Dermis blood vessel endothelial cell (primary cell): ENCODE data around the gene AFAP1L1. TPM values are rescaled to one million over a fixed set of nuclear protein-coding genes. Genes with fewer than 3 reads are reported as not detected.

Experiments used
- DNase-seq: peaks from one replicate; pipeline ENCODE4 v3.0.0; 2010
- total RNA-seq: library from RNA; depleted of rRNA; stranded (reverse); fragments of >200 nt; gene quantifications from 2 replicates; pipeline ENCODE4 v1.2.3, GENCODE V29; 2014

Gene AFAP1L1
- total RNA-seq, 1 donor from 2014 or later: 234 TPM

DNA sequence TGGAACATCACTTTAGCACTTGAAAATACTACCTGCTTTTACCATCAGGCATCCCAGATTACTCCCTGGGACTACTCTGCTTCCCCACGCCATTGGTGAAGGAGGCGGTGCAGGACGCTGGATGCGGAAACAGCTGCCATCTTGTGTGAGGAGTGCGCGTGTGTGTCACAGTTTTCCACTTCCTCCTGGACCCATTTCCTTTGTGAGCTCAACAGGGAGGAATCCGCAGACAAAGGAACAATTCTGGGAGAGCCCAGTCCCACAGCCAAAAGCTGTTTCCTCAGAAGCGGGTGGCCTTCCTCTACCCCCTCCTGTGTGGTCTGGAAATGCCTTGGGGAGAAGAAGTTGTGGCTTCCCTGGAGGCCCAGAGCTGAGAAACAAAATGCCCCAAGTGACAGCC is 16.8 kb downstream of the AFAP1L1 start:
- peak; percentile 98 for DNase-seq

DNA sequence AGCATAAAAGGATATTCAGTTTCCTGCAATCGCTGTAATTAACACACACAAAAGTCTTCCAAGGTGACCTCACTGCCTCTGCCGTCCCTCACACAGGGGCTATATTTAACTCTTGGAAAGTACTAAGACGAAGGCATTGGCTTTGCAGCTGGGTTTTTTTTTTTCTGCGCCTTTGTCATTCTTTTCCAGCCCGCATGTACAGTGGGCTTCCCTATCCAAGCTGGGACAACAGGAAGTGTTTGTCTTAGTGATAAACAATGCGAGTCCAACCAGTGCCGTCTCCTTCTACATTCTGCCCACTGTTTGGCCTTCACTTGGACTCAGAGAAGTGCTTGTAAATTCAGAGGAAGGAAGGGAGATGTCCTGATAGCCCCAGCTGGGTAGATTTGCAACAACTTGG is 17.6 kb downstream of the AFAP1L1 start:
- DNase-seq: peak; percentile 95

DNA sequence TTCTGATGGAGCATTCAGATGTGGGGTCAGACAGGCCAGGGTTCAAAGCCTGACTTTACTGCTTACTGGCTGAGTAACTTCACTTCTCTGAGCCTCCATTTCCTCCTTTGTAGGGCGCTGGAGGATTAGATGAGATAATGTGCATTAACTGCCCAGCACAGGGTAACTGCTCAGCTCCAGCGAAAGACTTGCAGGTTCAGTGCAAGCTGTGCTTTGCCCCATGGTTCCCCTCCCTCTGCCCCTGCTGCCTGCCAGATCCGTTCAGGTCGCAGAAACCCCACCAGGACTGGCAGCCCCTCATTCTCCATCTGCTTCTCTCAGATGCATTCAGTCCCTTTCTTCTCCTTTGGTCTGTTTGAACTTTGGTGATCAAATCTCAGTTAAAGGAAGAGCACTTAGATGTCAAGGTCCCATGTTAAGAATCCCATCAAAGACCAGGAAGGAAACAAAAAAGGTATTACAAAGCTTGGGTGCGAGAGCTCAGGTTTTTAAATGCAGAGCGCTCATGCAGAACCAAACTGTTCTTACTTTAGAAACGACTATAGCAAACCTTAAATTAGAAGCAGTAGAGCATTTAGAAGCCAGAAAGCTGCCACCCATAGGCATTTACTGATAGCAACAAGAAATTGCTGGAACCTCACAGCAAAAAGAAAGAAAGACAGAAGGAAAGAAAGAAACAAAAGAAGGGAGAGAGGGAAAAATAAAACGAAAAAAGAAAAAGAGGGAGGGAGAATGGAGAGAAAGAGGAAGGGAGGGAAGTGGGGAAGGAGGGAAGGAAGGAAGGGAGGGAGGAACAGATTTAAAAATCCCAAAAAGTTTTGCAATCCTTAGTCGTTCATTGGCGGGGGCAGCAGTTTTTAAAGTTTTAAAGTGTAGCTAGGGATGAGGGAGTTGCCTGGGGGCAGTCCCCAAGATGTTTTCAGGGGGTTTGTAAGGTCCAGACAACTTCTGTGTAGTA is 23.5 kb downstream of the AFAP1L1 start:
- DNase-seq: no peak

DNA sequence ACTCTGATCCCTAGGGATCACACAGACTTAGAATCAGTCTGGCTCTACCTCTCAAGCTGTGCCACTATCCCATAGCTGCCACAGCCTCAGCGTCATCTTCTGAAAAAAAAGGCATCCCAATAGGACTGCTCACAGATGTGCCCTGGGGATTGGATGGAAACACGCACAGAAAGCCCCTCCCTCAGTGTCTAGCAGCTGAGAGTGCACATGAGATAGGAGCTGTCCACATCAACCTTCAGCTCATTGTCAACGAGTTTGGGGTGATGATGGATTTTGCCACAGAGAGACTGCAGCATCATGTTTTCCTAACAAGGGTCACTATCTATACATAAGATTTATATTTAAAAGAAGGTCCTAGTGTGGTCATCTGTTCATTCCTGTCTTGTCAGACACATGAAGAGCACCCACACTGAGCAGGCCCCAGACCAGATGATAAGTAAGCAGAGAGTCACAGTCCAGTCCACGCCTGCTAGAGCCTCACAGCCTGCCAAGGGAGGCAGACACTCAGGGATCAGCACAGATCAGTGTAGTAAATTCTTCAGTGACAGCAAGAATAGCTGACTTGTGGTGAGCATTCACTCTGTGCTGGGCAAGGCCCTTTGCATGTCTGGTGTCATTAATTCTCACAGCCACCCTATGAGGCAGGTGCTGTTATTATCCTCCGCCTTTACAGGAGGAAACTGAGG is 25.8 kb downstream of the AFAP1L1 start:
- no peak for DNase-seq

DNA sequence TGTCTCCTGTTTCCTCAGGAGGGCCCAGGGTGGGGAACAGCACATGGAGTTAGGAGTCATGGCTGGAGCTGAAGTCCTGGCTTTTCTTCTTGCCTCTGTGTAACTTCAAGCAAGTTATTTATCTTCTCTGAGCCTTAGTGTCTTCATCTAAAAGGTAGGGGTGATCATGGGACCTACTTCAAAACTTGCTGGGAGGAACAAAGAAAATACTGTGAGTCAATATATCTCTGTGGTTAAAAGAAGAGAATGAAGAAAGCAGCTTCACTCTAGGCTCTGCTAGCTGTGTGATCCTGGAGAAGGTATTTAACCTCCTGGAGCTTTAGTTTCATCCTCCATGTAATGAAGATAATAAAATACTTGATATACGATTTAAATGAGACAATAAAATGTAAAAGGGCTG is 26.5 kb downstream of the AFAP1L1 start:
- no peak for DNase-seq

DNA sequence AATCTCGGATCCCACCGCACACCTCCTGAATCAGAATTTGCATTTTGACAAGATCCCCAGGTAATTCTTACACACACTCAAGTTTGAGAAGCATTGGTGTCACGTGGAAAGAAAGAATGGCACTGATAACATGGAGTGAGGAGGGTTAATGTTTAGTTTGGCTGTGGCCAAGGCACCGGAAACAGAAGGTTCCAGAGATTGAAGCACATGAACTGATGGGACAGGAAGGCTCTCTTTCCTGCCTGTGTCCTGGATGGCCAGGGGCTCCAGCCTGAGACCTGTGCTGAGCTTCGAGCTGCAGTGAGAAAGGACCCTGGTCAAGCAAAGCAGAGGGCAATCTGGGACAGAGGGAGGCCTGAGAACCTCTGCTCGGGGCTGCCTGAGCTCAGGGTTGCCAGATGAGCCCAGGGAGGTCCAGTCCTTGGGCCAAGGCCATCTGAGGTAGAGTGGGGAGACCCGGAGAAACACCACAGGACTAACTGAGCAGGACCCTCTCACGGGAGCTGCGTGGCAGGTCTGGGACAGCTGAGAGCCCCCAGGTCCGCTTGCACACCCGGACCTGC is 27.3 kb downstream of the AFAP1L1 start:
- DNase-seq: peak; percentile 97

DNA sequence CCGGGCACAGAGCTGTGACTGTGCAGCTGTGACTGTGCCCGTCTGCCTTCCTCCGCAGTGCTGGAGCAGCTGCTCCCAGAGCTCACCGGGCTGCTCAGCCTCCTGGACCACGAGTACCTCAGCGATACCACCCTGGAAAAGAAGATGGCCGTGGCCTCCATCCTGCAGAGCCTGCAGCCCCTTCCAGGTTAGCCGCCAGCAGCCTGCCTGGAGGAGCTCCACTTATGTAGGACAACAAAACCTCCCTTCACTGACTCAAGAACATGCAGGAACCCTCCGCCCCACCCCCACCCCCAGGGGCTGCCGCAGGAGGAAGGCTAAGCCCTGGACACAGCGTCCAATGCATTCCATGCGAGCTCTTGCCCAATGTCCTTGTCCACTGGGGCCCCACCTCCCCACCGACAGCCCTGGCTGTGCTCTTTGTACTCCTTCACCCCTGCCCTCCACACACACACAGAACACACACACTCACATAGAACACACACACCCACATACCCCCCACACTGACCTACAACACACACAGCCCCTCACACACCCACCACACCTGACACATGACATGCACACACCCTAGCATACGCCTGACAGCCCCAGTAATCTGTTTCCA is 27.9 kb downstream of the AFAP1L1 start:
- DNase-seq: no peak

DNA sequence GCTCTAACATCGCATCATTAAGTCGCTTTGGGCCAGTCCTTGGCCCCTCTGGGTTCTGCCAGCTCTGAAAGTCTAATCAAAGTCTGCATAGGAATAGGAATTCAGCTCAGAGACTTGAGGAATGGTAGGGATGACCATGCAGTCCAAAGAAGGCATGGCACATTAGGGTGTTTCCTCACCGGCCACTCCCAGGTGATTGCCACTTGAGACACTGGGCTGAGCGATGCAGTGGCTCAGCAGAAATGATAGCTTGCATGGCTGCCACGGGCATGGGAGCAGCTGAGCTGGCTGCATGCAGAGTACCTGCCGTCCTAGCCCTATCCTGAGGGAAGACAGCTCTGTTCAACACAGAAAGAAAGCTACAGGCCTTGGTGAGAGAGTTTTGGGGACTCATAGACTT is 28.8 kb downstream of the AFAP1L1 start:
- no peak for DNase-seq

DNA sequence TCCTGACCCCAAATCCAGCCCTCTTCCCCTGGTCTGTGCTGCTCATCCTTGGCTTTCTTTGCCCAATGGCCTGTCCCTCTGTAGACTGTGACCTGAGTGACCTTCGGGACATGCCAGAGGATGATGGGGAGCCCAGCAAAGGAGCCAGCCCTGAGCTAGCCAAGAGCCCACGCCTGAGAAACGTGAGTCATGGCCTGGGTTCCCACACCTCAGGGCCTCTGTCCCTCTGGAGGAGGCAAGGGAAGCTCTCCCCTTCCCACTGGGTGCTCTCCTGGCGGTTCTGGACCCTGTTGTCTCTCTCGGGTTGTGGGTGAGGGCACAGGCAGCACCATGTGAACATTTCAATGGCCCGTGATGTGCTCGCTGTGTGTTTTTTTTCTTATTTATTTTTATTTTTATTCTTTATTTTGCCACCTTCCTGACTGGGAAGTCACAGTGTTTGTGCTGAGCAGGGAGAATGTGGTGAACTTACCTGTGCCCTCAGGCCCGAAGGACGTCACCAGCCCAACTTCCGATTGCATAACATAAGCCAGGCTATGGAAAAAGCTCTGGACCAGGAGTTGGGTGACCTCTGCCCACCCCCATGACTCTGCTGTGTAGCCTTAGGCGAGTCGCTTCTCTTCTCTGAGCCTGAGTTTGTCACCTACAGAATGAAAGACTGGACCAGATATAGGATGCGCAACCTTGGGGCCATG is 29.5 kb downstream of the AFAP1L1 start:
- no peak for DNase-seq

DNA sequence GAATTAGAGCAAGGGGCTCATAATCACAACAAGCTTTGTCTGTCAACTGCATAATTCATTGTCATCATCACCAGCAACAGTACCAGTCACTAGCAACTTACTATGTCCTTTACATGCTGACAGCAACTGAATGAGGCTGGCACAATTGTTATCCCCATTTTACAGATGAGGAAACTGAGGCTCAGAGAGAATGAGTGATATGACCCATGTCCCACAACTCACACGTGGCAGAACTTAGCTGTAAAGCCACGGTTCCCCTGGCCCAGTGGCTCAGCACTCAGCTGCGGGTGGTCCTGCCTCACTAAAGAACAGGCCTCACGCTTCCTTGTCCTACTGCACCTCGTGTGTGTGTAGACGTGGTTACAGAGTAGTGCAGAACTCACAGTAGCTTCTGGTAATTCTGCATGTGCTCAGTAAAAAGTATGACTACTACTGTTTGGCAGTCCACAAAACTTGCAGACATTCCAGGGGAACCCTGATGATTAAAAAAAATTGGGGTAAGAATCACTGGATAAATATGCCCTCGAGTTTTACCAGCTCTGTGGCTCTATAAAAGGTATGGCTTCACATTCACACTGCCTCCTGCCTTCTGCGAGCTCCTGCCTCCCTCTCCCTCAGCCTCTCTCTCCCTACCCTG is 30.2 kb downstream of the AFAP1L1 start:
- no peak for DNase-seq

DNA sequence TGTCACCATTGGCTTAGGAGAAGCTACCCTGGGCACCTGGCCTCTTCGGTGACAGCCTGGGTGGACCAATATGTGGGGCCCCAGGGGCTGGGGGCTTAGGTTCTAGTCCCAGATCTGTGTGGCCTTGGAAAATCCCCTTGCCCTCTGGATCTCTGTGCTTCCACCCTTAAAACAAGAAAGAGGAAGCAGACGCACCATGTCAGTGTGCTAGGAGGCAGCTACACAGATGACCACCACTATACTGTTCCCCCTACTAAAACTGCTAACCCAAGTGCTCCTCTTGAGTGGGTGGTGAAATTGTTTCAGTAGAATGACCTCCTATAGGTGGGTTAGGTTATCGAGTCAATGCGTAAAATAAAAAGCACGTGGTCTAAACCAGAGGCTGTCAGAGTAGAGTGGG is 31.0 kb downstream of the AFAP1L1 start:
- DNase-seq: no peak

DNA sequence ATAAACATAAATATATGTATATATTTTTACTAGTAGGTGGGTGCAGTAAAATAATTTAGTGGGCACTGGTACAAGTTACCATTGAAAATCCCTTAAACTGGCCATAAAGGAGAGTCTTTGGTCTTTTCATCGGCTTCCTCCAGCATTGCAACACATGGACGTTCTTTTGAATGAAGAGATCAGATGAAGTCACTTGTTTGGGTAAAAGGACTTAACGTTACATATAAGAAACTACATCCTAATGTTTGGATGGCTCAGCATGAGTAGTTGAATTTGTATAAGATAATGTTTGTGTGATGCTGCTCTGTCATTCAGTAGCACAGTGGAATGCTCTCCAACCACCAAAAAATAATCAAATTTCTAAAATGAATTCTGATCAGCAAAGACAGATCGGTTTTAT is 31.6 kb downstream of the AFAP1L1 start:
- no peak for DNase-seq

DNA sequence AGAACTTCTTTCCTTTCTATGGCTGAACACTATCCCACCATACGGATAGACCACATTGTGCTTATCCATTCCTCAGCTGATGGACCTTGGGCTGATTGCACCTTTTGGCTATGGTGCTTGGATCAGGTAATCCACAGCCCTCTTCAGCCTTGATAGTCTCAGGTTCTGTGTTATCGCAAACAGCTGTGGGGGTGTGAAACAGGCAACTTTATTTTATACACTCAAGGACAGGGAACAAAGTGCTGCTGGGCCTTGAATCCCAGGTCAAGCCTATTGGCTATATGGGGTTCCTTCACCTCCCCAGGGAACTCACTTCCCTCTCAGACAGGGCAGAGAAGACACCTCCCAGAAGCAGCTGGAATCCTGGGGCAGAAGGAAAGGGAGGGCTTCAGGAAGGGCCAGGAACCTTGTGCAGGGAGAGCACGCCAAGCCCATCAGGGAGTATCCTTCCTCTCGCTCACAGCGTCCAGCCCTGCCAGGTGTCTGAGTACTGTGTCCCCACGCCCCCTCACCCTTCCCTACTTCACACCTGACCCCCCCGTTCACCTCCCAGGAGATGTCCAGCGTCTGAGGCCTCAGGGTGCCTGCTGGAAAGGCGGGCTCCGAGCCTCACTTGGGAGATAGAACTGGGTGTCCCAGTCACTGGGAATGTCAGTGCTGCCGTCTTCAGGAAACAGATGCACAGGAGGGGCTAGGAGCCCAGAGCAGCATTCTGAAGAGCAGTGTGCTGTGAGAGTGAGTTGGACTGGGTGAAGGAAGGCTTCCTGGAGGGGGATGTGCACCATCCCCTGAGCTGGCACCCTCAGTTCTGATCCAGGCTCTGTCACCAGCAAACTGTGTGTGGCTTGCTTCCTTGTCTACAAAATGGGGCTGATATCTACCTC is 32.8 kb downstream of the AFAP1L1 start:
- peak; percentile 68 for DNase-seq

DNA sequence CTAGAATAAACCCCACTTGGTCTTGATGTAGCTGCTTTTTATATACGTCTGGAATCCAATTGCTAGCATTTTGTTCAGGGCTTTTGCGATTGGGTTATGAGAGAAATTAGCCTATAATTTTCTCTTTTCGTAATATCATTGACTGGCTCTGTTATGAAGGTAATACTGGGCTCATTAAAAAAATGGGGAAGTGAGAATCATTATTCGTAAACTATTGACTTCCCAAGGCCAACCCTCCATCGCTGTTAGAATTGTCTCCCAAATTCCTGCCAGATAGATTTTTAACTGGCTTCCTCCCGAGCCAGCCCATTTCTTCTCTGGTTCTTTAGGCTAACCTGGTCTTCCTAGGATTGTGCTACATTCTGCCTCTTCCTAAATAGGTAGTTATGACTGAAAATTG is 37.7 kb downstream of the AFAP1L1 start:
- DNase-seq: no peak

DNA sequence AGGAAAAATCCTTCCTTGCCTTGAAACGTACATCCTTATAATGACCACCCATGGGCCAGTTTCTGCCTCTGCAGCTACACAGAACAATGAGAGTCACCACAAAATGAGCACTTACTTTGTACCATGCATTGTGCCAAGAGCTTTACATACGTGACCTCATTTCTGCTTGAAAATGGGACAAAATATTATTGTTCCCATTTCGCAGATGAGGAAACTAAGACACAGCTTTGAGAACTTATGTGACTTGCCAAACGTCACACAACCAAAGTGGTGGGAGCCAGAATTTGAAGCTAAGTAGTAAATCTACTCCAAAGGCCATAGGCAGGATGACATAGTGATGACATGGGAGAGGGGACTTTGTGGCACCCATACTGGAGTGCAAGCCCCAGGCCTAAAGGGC is 38.8 kb downstream of the AFAP1L1 start:
- DNase-seq: peak; percentile 66

DNA sequence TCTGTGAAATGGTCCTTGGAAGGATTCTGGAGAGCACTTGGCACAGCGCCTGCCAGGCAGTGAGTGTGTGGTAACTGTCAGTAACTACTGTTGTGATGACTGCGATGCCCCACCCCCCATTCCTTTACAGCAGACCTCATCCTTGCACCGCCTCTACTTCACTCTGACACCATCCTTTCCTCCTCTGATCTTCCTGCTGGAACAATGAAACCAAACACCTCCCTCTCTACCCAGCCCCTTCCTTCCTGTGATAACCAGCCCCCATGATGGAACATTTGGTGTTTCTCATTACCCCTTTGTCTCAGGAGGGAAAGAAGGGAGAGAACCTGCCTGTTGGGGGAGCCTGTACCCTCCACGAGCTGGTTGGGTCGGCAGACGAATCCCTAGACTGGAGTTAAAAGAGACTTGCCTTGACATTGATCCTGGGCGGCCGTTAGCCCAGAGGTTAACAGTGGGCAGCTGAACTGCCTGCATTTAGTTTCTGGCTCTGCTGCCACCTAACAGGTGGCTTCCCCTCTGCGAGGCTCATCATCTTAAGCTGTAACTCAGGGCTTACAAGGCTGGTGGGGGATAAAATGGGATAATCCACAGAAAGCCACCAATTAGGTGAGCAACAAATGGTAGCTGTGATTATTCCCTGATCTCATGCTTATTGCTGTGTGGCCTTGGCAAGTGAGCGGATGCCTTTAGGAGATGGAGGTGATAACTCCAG is 39.4 kb downstream of the AFAP1L1 start:
- DNase-seq: peak; percentile 95

DNA sequence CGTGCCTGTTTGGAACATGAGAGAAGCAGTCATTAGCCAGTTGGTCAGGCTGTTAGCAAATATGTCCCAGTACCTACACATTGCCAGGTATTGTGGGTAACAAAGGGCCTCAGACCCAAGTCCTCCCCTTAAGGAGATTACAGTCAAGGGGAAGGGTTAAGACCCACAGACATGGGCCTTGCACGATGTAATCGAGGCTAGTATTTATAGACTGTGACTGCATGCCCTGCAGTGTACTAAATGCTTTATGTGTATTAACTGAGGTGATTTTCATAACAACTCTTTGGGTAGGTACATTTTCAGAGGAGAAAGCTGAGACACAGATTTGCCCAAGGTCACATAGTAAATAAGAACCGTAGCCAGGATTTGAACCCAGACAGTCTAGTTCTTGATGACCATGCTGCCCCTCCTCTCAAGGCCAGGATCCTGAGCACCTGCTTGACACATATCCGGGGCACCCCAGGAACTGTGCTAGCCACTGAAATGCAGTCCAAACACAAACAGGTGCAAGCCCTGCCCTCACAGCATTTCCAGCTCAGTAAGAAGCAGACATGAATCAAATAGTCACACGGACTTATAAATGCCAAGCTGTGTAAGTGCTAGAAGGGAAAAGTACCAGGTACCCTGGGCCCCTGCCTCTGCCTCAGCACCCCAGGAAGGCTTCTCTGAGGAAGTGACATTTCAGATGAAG is 41.6 kb downstream of the AFAP1L1 start:
- no peak for DNase-seq

DNA sequence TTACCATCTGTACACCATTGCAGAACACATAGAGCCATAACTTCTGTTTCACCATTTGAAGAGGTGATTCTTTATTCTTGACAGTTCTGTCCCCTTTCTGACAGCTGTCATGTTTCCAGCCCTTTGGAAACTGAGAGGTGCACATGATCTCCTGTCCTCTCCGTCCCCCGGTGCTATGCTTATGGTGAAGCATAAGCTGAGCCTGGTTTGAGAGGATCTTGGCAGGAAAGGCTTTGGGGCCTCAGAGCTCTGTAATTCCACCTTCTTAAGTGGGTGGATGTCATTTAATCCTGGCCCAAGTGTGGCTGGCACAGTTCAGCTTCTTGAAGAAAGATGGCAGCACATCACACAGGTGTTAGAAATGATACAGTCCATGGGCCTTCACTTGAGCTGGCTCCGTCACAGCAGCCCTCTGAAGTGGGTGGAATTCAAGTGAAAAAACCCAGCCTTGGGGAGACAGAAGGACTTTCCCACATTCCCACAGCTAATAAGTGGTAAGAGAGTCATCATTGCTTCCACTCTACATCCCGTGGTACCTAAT is 43.0 kb downstream of the AFAP1L1 start:
- DNase-seq: no peak

DNA sequence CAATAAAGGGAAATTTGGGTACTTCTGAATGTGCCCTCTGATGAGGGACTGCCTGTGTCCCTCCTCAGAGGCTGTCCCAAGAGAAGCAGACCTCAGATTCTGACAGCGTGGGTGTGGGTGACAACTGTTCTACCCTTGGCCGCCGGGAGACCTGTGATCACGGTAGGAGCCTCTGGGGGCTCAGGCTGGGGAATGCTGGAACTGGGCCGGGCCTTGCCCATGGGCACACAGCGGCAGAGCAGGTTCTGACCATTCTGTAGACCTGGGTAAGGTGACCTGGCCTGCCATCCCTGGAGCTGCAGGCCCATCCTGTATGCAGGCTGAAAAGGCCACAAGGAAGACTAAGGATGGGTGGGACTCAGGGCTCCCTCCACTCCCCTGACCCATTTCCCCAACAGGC is 44.1 kb downstream of the AFAP1L1 start:
- no peak for DNase-seq
